Measurements from ENCODE around the gene HS3ST3B1. TPM values are rescaled to one million over a fixed set of nuclear protein-coding genes. Genes with fewer than 3 reads are reported as not detected.

HS3ST3B1 gene
- total RNA-seq, 1 experiment from 2014 or later: not detected

GRCh38 chr17:14381606-14382005, 80.7 kb downstream of the HS3ST3B1 start:
- Histone ChIP-seq H3K9ac (ENCODE audit: low read length) (no peak overlapping the region), H3K79me2 (ENCODE audit: low read length) (no peaks in the 10 kb centered on the region), H3K4me1 (ENCODE audit: low read length) (no peaks in the 10 kb centered on the region), H3K27ac (ENCODE audit: low read length) (no peak overlapping the region), H2AFZ (ENCODE audit: low read length) (no peak overlapping the region), H3K36me3 (ENCODE audit: insufficient read depth, low read length) (no peaks in the 10 kb centered on the region), H3K4me3 (ENCODE audit: low read length) (no peak overlapping the region), H4K20me1 (ENCODE audit: insufficient read depth, low read depth, low read length) (no peaks in the 10 kb centered on the region), H3K9me3 (ENCODE audit: low read length) (no peaks in the 10 kb centered on the region), H3K4me2 (ENCODE audit: low read depth, low read length, poor library complexity, severe bottlenecking) (no peak overlapping the region), H3K27me3 (ENCODE audit: low read length) (no peaks in the 10 kb centered on the region), H3K9me2 (replicated peaks; ENCODE audit: insufficient read depth, low read length) (no peaks in the 10 kb centered on the region)
- DNase-seq: no peak

- no peak for DNase-seq
- Histone ChIP-seq H3K4me1 (ENCODE audit: low read length) (no peaks in the 10 kb centered on the region), H3K27me3 (ENCODE audit: low read length) (no peaks in the 10 kb centered on the region), H3K9ac (ENCODE audit: low read length) (no peak overlapping the region), H3K9me2 (replicated peaks; ENCODE audit: insufficient read depth, low read length) (no peaks in the 10 kb centered on the region), H3K36me3 (ENCODE audit: insufficient read depth, low read length) (no peaks in the 10 kb centered on the region), H4K20me1 (ENCODE audit: insufficient read depth, low read depth, low read length) (no peaks in the 10 kb centered on the region), H3K79me2 (ENCODE audit: low read length) (no peaks in the 10 kb centered on the region), H3K4me3 (ENCODE audit: low read length) (no peak overlapping the region), H3K4me2 (ENCODE audit: low read depth, low read length, poor library complexity, severe bottlenecking) (no peak overlapping the region), H3K9me3 (ENCODE audit: low read length) (peaks cover 7% of the 10 kb centered on the region), H3K27ac (ENCODE audit: low read length) (no peak overlapping the region), H2AFZ (ENCODE audit: low read length) (no peak overlapping the region)
These were observed 86.2 kb downstream of the HS3ST3B1 start for GRCh38 chr17:14387036-14387435.

- Histone ChIP-seq H3K36me3 (ENCODE audit: insufficient read depth, low read length) (no peaks in the 10 kb centered on the region), H3K9me3 (ENCODE audit: low read length) (peaks cover 7% of the 10 kb centered on the region), H3K79me2 (ENCODE audit: low read length) (no peaks in the 10 kb centered on the region), H2AFZ (ENCODE audit: low read length) (no peak overlapping the region), H3K27ac (ENCODE audit: low read length) (no peak overlapping the region), H3K4me2 (ENCODE audit: low read depth, low read length, poor library complexity, severe bottlenecking) (no peak overlapping the region), H3K4me3 (ENCODE audit: low read length) (no peak overlapping the region), H3K9me2 (replicated peaks; ENCODE audit: insufficient read depth, low read length) (no peaks in the 10 kb centered on the region; the same call in 1 of the 2 replicates), H3K9ac (ENCODE audit: low read length) (no peak overlapping the region), H3K27me3 (ENCODE audit: low read length) (no peaks in the 10 kb centered on the region), H3K4me1 (ENCODE audit: low read length) (no peaks in the 10 kb centered on the region), H4K20me1 (ENCODE audit: insufficient read depth, low read depth, low read length) (no peaks in the 10 kb centered on the region)
- no peak for DNase-seq
These were observed 88.8 kb downstream of the HS3ST3B1 start for GRCh38 chr17:14389681-14390080.

- H2AFZ ChIP-seq (ENCODE audit: low read length): no peak overlapping the region
- no peaks in the 10 kb centered on the region for H3K79me2 ChIP-seq (ENCODE audit: low read length)
- no peak overlapping the region for H3K4me2 ChIP-seq (ENCODE audit: low read depth, low read length, poor library complexity, severe bottlenecking)
- no peak overlapping the region for H3K9ac ChIP-seq (ENCODE audit: low read length)
- no peaks in the 10 kb centered on the region for H3K27me3 ChIP-seq (ENCODE audit: low read length)
- no peak for DNase-seq
- no peak overlapping the region for H3K4me3 ChIP-seq (ENCODE audit: low read length)
- H3K4me1 ChIP-seq (ENCODE audit: low read length): no peaks in the 10 kb centered on the region
- no peaks in the 10 kb centered on the region for H3K36me3 ChIP-seq (ENCODE audit: insufficient read depth, low read length)
- no peaks in the 10 kb centered on the region for H4K20me1 ChIP-seq (ENCODE audit: insufficient read depth, low read depth, low read length)
- peaks cover 7% of the 10 kb centered on the region for H3K9me3 ChIP-seq (ENCODE audit: low read length)
- H3K27ac ChIP-seq (ENCODE audit: low read length): no peak overlapping the region
- H3K9me2 ChIP-seq (replicated peaks; ENCODE audit: insufficient read depth, low read length): no peaks in the 10 kb centered on the region; the same call in 1 of the 2 replicates
These were observed 92.8 kb downstream of the HS3ST3B1 start for GRCh38 chr17:14393723-14394122.

- H3K4me2 ChIP-seq (ENCODE audit: low read depth, low read length, poor library complexity, severe bottlenecking): no peak overlapping the region
- H3K9ac ChIP-seq (ENCODE audit: low read length): no peak overlapping the region
- H3K27me3 ChIP-seq (ENCODE audit: low read length): peaks cover 3% of the 10 kb centered on the region; the same call in 1 of the 2 replicates
- no peak for DNase-seq
- no peaks in the 10 kb centered on the region for H4K20me1 ChIP-seq (ENCODE audit: insufficient read depth, low read depth, low read length)
- no peaks in the 10 kb centered on the region; the same call in 1 of the 2 replicates for H3K9me2 ChIP-seq (replicated peaks; ENCODE audit: insufficient read depth, low read length)
- H3K4me1 ChIP-seq (ENCODE audit: low read length): no peaks in the 10 kb centered on the region
- no peaks in the 10 kb centered on the region for H3K36me3 ChIP-seq (ENCODE audit: insufficient read depth, low read length)
- no peak overlapping the region for H2AFZ ChIP-seq (ENCODE audit: low read length)
- no peaks in the 10 kb centered on the region for H3K79me2 ChIP-seq (ENCODE audit: low read length)
- H3K9me3 ChIP-seq (ENCODE audit: low read length): peaks cover 9% of the 10 kb centered on the region
- no peak overlapping the region for H3K27ac ChIP-seq (ENCODE audit: low read length)
- no peak overlapping the region for H3K4me3 ChIP-seq (ENCODE audit: low read length)
These were observed 94.4 kb downstream of the HS3ST3B1 start for GRCh38 chr17:14395255-14395654.

- Histone ChIP-seq H3K79me2 (ENCODE audit: low read length) (no peaks in the 10 kb centered on the region), H3K27me3 (ENCODE audit: low read length) (peaks cover 3% of the 10 kb centered on the region; the same call in 1 of the 2 replicates), H3K4me2 (ENCODE audit: low read depth, low read length, poor library complexity, severe bottlenecking) (no peak overlapping the region), H3K9me2 (replicated peaks; ENCODE audit: insufficient read depth, low read length) (no peaks in the 10 kb centered on the region; the same call in 1 of the 2 replicates), H3K9me3 (ENCODE audit: low read length) (peaks cover 6% of the 10 kb centered on the region; the same call in 1 of the 2 replicates), H4K20me1 (ENCODE audit: insufficient read depth, low read depth, low read length) (no peaks in the 10 kb centered on the region), H2AFZ (ENCODE audit: low read length) (no peak overlapping the region), H3K27ac (ENCODE audit: low read length) (no peak overlapping the region), H3K4me1 (ENCODE audit: low read length) (no peaks in the 10 kb centered on the region), H3K4me3 (ENCODE audit: low read length) (no peak overlapping the region), H3K9ac (ENCODE audit: low read length) (no peak overlapping the region), H3K36me3 (ENCODE audit: insufficient read depth, low read length) (no peaks in the 10 kb centered on the region)
- DNase-seq: no peak
These were observed 95.7 kb downstream of the HS3ST3B1 start for GRCh38 chr17:14396547-14396946.

- peaks cover 6% of the 10 kb centered on the region; the same call in 1 of the 2 replicates for H3K9me3 ChIP-seq (ENCODE audit: low read length)
- peaks cover 3% of the 10 kb centered on the region; the same call in 1 of the 2 replicates for H3K27me3 ChIP-seq (ENCODE audit: low read length)
- H2AFZ ChIP-seq (ENCODE audit: low read length): no peak overlapping the region
- no peak overlapping the region for H3K4me2 ChIP-seq (ENCODE audit: low read depth, low read length, poor library complexity, severe bottlenecking)
- H3K4me3 ChIP-seq (ENCODE audit: low read length): no peak overlapping the region
- H3K9me2 ChIP-seq (replicated peaks; ENCODE audit: insufficient read depth, low read length): no peaks in the 10 kb centered on the region; the same call in 1 of the 2 replicates
- DNase-seq: no peak
- no peaks in the 10 kb centered on the region for H4K20me1 ChIP-seq (ENCODE audit: insufficient read depth, low read depth, low read length)
- no peaks in the 10 kb centered on the region for H3K36me3 ChIP-seq (ENCODE audit: insufficient read depth, low read length)
- H3K4me1 ChIP-seq (ENCODE audit: low read length): no peaks in the 10 kb centered on the region
- H3K27ac ChIP-seq (ENCODE audit: low read length): no peak overlapping the region
- H3K79me2 ChIP-seq (ENCODE audit: low read length): no peaks in the 10 kb centered on the region
- H3K9ac ChIP-seq (ENCODE audit: low read length): no peak overlapping the region
These were observed 97.9 kb downstream of the HS3ST3B1 start for GRCh38 chr17:14398766-14399165.
